ENCODE data around the gene TUBA3E.

DNA sequence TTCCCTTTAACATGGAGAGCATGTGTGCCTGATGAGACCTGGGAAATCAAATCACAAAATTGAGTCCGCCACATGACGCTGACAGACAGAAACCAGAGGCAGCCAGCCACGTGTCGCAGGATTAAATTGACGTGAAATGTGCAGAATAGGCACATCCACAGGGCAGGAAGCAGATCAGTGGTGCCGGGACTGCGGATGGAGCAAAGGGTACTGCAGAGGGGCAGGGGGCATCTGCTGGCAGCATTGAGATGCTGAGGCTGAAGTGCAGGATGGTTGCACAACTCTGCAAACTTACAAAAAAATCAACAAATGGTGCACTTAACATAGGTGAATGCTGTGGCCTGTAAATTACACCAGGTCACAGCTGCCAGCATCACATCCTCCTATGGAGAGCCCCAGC, 48.2 kb upstream of the TUBA3E start:
- TF ChIP-seq, protein P1, sequence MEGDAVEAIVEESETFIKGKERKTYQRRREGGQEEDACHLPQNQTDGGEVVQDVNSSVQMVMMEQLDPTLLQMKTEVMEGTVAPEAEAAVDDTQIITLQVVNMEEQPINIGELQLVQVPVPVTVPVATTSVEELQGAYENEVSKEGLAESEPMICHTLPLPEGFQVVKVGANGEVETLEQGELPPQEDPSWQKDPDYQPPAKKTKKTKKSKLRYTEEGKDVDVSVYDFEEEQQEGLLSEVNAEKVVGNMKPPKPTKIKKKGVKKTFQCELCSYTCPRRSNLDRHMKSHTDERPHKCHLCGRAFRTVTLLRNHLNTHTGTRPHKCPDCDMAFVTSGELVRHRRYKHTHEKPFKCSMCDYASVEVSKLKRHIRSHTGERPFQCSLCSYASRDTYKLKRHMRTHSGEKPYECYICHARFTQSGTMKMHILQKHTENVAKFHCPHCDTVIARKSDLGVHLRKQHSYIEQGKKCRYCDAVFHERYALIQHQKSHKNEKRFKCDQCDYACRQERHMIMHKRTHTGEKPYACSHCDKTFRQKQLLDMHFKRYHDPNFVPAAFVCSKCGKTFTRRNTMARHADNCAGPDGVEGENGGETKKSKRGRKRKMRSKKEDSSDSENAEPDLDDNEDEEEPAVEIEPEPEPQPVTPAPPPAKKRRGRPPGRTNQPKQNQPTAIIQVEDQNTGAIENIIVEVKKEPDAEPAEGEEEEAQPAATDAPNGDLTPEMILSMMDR (conservative IDR thresholded peaks at IDR 0.05 in 1 of 2, IDR thresholded peaks at IDR 0.05 in 1 of 2; ENCODE audit: low read depth in 1 of 2, low read length in 2 of 2): no peak
- TF ChIP-seq EZH2 (IDR thresholded peaks at IDR 0.05; ENCODE audit: low read length, missing control alignments): no peak

All from fibroblast of lung (primary cell).